ENCODE measurements around the gene PBRM1.

PBRM1 gene

DNA sequence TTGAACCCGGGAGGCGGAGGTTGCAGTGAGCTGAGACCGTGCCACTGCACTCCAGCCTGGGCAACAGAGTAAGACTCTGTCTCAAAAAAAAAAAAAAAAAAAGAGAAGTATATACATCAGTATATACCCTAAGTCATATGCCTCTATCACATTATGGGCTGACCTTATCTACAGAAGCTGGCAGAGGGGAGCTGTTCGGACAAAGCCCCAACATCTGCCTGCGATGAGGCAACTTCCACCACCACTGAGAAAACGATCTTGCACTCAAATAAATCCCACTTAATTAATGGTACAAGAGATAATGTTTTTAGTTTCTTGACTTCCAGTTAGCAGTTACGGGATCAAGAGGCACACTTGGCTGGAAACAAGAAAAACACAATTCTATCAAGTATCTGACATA is 17.6 kb upstream of the PBRM1 start:
- Histone ChIP-seq H3K36me3 (ENCODE audit: insufficient read depth, low read length) (peaks cover 11% of the 10 kb centered on the region), H3K4me3 (ENCODE audit: low read depth, low read length) (peak overlapping the region; percentile 86), H3K27ac (ENCODE audit: low read depth, low read length) (no peak overlapping the region), H3K4me1 (ENCODE audit: control insufficient read depth, insufficient read depth, low read length, unreplicated experiment) (peaks cover 17% of the 10 kb centered on the region), H3K27me3 (ENCODE audit: insufficient read depth, low read length) (no peaks in the 10 kb centered on the region), H3K79me2 (ENCODE audit: control insufficient read depth, insufficient read depth, low read length, unreplicated experiment) (peaks cover 71% of the 10 kb centered on the region), H2AFZ (ENCODE audit: low read length, unreplicated experiment) (no peak overlapping the region)

DNA sequence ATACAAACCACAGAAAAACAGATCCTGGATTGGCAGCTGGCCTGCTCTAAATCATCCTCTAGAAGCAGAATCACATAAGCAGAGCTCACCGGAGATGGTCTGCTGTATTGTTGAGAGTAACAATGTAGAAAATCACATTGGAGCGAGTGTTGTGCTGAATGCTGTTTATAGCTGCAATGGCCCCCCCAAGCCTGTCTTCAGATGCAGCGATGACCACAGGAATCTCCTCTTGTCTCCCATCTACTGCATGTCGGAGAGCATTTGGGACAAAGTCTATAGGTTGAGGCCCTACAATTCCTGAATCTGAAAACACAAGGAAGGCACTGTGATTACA is 11.9 kb upstream of the PBRM1 start:
- Histone ChIP-seq H3K4me3 (ENCODE audit: low read depth, low read length) (no peak overlapping the region), H3K27ac (ENCODE audit: low read depth, low read length) (peak overlapping the region; percentile 55), H3K36me3 (ENCODE audit: insufficient read depth, low read length) (peaks cover 39% of the 10 kb centered on the region), H3K4me1 (ENCODE audit: control insufficient read depth, insufficient read depth, low read length, unreplicated experiment) (peaks cover 5% of the 10 kb centered on the region), H3K27me3 (ENCODE audit: insufficient read depth, low read length) (no peaks in the 10 kb centered on the region), H2AFZ (ENCODE audit: low read length, unreplicated experiment) (no peak overlapping the region), H3K79me2 (ENCODE audit: control insufficient read depth, insufficient read depth, low read length, unreplicated experiment) (peaks cover 23% of the 10 kb centered on the region)

DNA sequence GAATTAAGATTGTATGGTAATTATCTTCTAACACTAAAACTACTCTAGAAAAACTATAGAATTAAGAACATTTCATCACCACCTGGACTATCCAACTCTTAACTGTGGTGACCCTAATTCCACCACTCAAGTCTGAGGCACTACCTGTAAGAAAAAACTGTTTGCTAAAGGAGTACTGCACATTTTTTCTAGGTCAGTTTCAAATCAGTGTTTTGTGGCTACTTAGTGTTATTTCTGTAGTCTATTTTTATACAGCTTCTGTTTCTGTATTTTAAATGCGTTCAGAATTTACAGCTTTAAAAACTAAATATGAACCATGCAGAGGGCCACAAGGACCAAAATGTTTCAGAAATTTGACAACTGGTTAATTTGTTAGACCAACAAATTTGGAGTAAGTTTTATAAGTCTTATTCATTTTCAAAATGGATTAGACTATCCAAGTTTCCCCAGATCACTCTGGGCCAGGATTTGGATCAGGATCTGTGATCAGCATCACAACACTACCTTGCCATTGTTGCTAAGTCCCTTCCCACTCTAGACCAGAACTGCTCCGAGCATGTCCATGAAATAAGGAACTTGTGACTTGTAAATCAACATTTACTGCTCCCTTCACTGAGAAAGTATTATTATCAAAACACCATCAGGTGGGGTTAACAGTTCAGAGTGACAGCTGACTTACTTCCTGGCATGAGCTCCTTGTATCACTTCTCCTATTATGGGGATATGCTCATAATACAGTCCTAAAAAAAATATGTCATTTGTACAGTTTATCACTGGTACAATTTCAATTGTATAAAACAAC is 11.3 kb upstream of the PBRM1 start:
- Histone ChIP-seq H3K36me3 (ENCODE audit: insufficient read depth, low read length) (peaks cover 41% of the 10 kb centered on the region), H3K4me3 (ENCODE audit: low read depth, low read length) (no peak overlapping the region), H3K27me3 (ENCODE audit: insufficient read depth, low read length) (no peaks in the 10 kb centered on the region), H2AFZ (ENCODE audit: low read length, unreplicated experiment) (no peak overlapping the region), H3K27ac (ENCODE audit: low read depth, low read length) (peak overlapping the region; percentile 55; the same call in 1 of the 2 replicates), H3K4me1 (ENCODE audit: control insufficient read depth, insufficient read depth, low read length, unreplicated experiment) (peaks cover 5% of the 10 kb centered on the region), H3K79me2 (ENCODE audit: control insufficient read depth, insufficient read depth, low read length, unreplicated experiment) (peaks cover 18% of the 10 kb centered on the region)

DNA sequence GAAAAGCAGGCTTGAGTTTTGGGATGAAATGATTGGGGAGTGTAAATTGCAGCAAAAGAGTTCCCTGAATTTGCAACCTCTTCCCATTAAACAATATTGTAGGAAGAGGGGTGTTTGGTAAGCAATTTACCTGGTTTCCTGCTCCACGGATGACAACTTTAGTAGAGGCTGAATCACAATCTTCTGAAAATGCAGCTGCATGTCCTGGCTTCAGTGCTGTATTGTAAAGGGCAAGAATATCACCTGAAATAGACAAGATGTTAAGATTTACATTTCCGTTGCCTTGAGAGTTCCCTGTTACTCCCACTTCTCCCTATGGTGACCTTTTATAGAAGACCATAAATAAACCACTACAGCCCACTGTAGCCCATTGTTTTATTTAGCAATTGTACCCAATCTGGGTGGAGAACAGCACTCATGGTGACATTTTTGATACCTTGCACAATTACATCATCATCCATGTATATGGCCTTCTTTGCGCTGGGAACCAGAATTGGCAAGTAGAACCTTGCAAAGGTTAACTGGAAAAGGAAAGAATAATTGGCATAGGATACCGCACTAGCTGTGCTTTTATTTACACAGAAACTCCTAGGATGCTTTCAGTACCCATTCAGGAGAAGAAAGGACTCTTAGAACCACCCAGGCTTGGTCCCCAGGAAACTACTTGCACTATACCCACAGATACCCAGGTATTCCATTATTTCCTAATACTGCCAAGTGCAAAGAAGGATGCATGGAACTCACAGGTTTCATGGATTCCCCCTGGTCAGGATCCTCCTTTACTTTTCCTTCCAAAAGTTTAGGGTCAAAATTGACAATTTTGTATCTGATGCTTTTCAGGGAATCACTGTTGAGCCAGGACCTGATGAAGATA is 10.3 kb upstream of the PBRM1 start:
- Histone ChIP-seq H3K4me1 (ENCODE audit: control insufficient read depth, insufficient read depth, low read length, unreplicated experiment) (peaks cover 5% of the 10 kb centered on the region), H3K79me2 (ENCODE audit: control insufficient read depth, insufficient read depth, low read length, unreplicated experiment) (peaks cover 18% of the 10 kb centered on the region), H3K36me3 (ENCODE audit: insufficient read depth, low read length) (peaks cover 46% of the 10 kb centered on the region), H2AFZ (ENCODE audit: low read length, unreplicated experiment) (no peak overlapping the region), H3K27me3 (ENCODE audit: insufficient read depth, low read length) (no peaks in the 10 kb centered on the region), H3K27ac (ENCODE audit: low read depth, low read length) (0 out of 2 replicates have a peak overlapping the region, but pooled peaks have one; percentile 55), H3K4me3 (ENCODE audit: low read depth, low read length) (no peak overlapping the region)

DNA sequence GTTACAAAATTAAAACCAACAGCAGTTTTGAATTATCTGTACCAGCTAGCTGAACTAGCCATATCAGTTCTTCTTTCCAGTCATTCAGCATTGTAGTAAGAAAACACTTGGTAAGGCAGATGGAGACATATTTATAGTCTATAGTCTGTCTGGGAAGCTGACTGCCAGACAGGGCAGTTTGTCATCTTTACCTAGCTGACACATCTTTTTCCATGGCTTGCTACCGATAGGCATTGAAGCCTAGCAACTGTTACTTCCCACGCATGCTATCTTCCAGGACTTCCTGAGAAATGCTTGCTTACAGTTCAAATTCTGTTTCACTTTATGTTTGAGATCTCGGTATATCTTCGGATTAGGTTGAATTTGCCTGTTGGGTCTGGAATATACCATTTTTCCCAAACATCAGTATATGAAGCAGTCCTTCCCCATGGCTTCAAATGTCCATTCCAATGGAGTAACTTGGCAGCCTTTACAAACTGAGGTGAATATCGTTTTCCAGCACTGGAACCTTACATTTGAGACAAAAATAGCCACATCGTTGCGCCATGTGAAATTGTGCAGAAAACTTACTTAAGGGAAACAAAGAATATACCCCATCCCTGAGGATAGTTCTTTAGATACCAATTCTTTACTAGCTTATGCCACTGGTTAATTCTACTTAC is 8.9 kb upstream of the PBRM1 start:
- Histone ChIP-seq H3K36me3 (ENCODE audit: insufficient read depth, low read length) (peaks cover 52% of the 10 kb centered on the region), H3K4me3 (ENCODE audit: low read depth, low read length) (no peak overlapping the region), H2AFZ (ENCODE audit: low read length, unreplicated experiment) (no peak overlapping the region), H3K79me2 (ENCODE audit: control insufficient read depth, insufficient read depth, low read length, unreplicated experiment) (peaks cover 19% of the 10 kb centered on the region), H3K27me3 (ENCODE audit: insufficient read depth, low read length) (no peaks in the 10 kb centered on the region), H3K4me1 (ENCODE audit: control insufficient read depth, insufficient read depth, low read length, unreplicated experiment) (peaks cover 5% of the 10 kb centered on the region), H3K27ac (ENCODE audit: low read depth, low read length) (peak overlapping the region; percentile 13; the same call in 1 of the 2 replicates)

DNA sequence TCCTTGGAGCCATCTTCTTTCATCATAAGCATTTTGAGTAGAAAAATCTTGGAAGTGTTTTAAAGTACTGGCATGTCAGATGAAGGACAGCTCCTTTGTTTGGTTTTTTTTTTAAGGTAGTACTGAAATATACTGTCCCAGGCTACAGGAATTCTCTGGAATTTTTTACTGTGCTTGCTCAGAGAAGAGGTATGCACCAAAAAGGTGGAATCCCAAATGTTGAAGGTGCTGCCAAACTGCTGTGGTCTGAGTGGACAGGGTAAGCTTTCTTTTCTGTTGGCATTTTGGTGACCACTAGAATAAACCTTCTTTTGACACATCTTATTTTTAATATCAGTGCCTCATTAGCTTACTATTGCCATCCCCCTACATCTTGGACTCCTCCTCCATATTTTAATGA is 7.4 kb upstream of the PBRM1 start:
- Histone ChIP-seq H3K27ac (ENCODE audit: low read depth, low read length) (no peak overlapping the region), H2AFZ (ENCODE audit: low read length, unreplicated experiment) (no peak overlapping the region), H3K27me3 (ENCODE audit: insufficient read depth, low read length) (no peaks in the 10 kb centered on the region), H3K4me3 (ENCODE audit: low read depth, low read length) (no peak overlapping the region), H3K4me1 (ENCODE audit: control insufficient read depth, insufficient read depth, low read length, unreplicated experiment) (peaks cover 15% of the 10 kb centered on the region), H3K79me2 (ENCODE audit: control insufficient read depth, insufficient read depth, low read length, unreplicated experiment) (peaks cover 31% of the 10 kb centered on the region), H3K36me3 (ENCODE audit: insufficient read depth, low read length) (peaks cover 67% of the 10 kb centered on the region)

- no peak overlapping the region for H3K4me3 ChIP-seq (ENCODE audit: low read depth, low read length)
- H3K4me1 ChIP-seq (ENCODE audit: control insufficient read depth, insufficient read depth, low read length, unreplicated experiment), result peaks cover 21% of the 10 kb centered on the region
- peaks cover 53% of the 10 kb centered on the region for H3K79me2 ChIP-seq (ENCODE audit: control insufficient read depth, insufficient read depth, low read length, unreplicated experiment)
- no peaks in the 10 kb centered on the region for H3K27me3 ChIP-seq (ENCODE audit: insufficient read depth, low read length)
- H2AFZ ChIP-seq (ENCODE audit: low read length, unreplicated experiment), result no peak overlapping the region
- no peak overlapping the region for H3K27ac ChIP-seq (ENCODE audit: low read depth, low read length)
- peaks cover 71% of the 10 kb centered on the region for H3K36me3 ChIP-seq (ENCODE audit: insufficient read depth, low read length)
Observed at GRCh38 chr3:52690560-52690959, 4.8 kb upstream of the PBRM1 start.

DNA sequence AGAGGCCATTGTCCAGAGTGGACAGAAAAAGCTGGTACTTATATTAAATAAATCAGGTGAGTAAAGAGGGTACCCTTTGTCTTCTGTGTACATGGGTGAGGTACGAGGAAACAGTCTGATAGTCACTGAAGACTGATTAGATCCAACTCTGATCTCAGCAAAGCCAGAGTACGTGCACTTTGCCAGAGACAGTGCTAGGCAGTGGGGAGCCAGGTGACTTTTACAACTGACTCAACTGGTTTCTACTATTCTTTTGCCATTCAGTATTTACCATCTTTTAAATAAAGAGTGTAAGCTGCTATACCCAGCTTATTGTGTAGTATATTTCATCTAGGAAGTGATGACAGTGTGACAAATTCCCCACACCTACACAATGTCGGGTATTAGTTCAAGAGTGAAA is 3.4 kb upstream of the PBRM1 start:
- H3K4me3 ChIP-seq (ENCODE audit: low read depth, low read length), result no peak overlapping the region

DNA sequence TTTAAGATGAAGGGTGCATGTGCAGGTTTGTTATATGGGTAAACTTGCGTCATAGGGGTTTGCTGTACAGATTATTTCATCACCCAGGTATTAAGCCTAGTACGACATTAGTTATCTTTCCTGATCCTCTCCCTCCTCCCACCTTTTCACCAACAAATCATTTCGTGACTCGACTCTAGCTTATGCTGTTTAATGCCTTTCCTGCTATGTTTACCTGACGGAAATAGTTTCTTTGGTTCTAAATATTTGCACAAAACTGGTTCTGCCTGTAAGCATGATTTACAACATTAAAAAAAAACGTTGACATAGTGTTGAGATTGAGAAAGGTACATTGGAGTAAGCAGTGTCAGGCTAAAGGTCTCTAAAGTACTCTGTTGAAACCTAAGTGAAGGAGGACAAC is 2.6 kb upstream of the PBRM1 start:
- Histone ChIP-seq H2AFZ (ENCODE audit: low read length, unreplicated experiment) (no peak overlapping the region), H3K4me1 (ENCODE audit: control insufficient read depth, insufficient read depth, low read length, unreplicated experiment) (peaks cover 31% of the 10 kb centered on the region), H3K27me3 (ENCODE audit: insufficient read depth, low read length) (no peaks in the 10 kb centered on the region), H3K79me2 (ENCODE audit: control insufficient read depth, insufficient read depth, low read length, unreplicated experiment) (peaks cover 75% of the 10 kb centered on the region), H3K4me3 (ENCODE audit: low read depth, low read length) (peak overlapping the region; percentile 80), H3K36me3 (ENCODE audit: insufficient read depth, low read length) (peaks cover 51% of the 10 kb centered on the region), H3K27ac (ENCODE audit: low read depth, low read length) (peak overlapping the region; percentile 23; the same call in 1 of the 2 replicates)

More for the DNA sequence above, 3.4 kb upstream of the PBRM1 start:
- peaks cover 59% of the 10 kb centered on the region for H3K36me3 ChIP-seq (ENCODE audit: insufficient read depth, low read length)
- H3K79me2 ChIP-seq (ENCODE audit: control insufficient read depth, insufficient read depth, low read length, unreplicated experiment), result peaks cover 66% of the 10 kb centered on the region
- no peaks in the 10 kb centered on the region for H3K27me3 ChIP-seq (ENCODE audit: insufficient read depth, low read length)
- peaks cover 26% of the 10 kb centered on the region for H3K4me1 ChIP-seq (ENCODE audit: control insufficient read depth, insufficient read depth, low read length, unreplicated experiment)
- peak overlapping the region; percentile 23; the same call in 1 of the 2 replicates for H3K27ac ChIP-seq (ENCODE audit: low read depth, low read length)
- H2AFZ ChIP-seq (ENCODE audit: low read length, unreplicated experiment), result no peak overlapping the region

GRCh38 chr3:52685285-52685708 is 416 bp downstream of the PBRM1 start:
- Histone ChIP-seq H2AFZ (ENCODE audit: low read length, unreplicated experiment) (no peak overlapping the region), H3K27ac (ENCODE audit: low read depth, low read length) (peak overlapping the region; percentile 87), H3K27me3 (ENCODE audit: insufficient read depth, low read length) (no peaks in the 10 kb centered on the region), H3K4me1 (ENCODE audit: control insufficient read depth, insufficient read depth, low read length, unreplicated experiment) (peaks cover 53% of the 10 kb centered on the region), H3K79me2 (ENCODE audit: control insufficient read depth, insufficient read depth, low read length, unreplicated experiment) (peaks cover 90% of the 10 kb centered on the region), H3K4me3 (ENCODE audit: low read depth, low read length) (peak overlapping the region; percentile 80), H3K36me3 (ENCODE audit: insufficient read depth, low read length) (peaks cover 40% of the 10 kb centered on the region)
